NT2/D1 (cell line): ENCODE results near the gene COL26A1.

ENCODE experiments used
- YY1 ChIP-seq: IDR thresholded peaks from 2 replicates; pipeline ENCODE4 v1.6.1; 2011; ENCODE audit not compliant: insufficient read length, insufficient read depth
- ZNF274 ChIP-seq: IDR thresholded peaks from 2 replicates; pipeline ENCODE4 v1.6.1; 2011; ENCODE audit warnings: mild to moderate bottlenecking, low read depth, low read length

GRCh38 chr7:101555921-101556275, 193.2 kb downstream of the COL26A1 start:
- TF ChIP-seq ZNF274: no peak
- TF ChIP-seq YY1: no peak
